MM.1S (cell line): Measurements from ENCODE around the gene MAP3K13.

Source experiments
- EZH2 ChIP-seq: fragments of 300-600 bp; sonication (generic); optimal IDR thresholded peaks from 2 replicates; pipeline ENCODE3; 2017; ENCODE audit warnings: low read depth, mild to moderate bottlenecking, antibody characterized with exemption, low read length, mixed read lengths
- EZH2phosphoT487 ChIP-seq: fragments of 300-600 bp; sonication (generic); IDR thresholded peaks from 2 replicates; pipeline ENCODE4 v1.6.1; 2018; ENCODE audit warnings: antibody characterized with exemption, low read length
- TF ChIP-seq, protein P1 (sequence below): fragments of 300-600 bp; sonication (generic); IDR thresholded peaks from 2 replicates; pipeline ENCODE4 v1.5.1; 2016; ENCODE audit warnings: antibody characterized with exemption, low read length, mixed read lengths

DNA sequence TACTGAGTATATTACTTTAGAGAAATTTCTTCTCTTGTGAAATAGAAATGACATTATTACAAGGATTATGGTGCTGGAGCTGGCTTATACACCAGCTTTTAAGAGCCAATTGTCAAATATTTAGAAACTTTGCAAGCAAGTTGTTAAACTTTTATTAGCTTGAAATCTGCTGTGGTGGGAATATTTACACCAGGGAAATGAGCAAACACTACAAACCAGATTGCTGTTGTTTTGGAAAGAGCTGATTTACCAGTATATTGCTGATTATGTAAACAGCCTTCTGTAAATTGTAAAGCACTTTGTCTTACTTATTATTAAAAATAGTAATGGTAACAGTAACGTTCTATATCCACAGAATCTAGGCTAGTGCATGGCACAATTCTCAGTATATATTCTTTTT is 61.5 kb downstream of the MAP3K13 start:
- TF ChIP-seq, protein P1, sequence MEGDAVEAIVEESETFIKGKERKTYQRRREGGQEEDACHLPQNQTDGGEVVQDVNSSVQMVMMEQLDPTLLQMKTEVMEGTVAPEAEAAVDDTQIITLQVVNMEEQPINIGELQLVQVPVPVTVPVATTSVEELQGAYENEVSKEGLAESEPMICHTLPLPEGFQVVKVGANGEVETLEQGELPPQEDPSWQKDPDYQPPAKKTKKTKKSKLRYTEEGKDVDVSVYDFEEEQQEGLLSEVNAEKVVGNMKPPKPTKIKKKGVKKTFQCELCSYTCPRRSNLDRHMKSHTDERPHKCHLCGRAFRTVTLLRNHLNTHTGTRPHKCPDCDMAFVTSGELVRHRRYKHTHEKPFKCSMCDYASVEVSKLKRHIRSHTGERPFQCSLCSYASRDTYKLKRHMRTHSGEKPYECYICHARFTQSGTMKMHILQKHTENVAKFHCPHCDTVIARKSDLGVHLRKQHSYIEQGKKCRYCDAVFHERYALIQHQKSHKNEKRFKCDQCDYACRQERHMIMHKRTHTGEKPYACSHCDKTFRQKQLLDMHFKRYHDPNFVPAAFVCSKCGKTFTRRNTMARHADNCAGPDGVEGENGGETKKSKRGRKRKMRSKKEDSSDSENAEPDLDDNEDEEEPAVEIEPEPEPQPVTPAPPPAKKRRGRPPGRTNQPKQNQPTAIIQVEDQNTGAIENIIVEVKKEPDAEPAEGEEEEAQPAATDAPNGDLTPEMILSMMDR = no peak
- no peak for TF ChIP-seq EZH2
- TF ChIP-seq EZH2phosphoT487 = no peak
